HEK293T (cell line): ENCODE data around the gene SMIM1.
"Not testable (repeated sequence)": the region's sequence is repeated elsewhere in the genome, so short reads cannot be mapped to it uniquely, and the experiment has no call there.

Experiments used
- CTCF ChIA-PET: fragments of 350-600 bp; formaldehyde crosslinking; extraction: SDS; loops from one replicate; lab custom pipeline; 2021; ENCODE audit warnings: antibody characterized with exemption, inconsistent platforms; lab: Yijun Ruan, JAX
- POLR2A ChIA-PET: fragments of 350-600 bp; formaldehyde crosslinking; extraction: SDS; loops from one replicate; lab custom pipeline; 2020; ENCODE audit warnings: antibody characterized with exemption, inconsistent platforms; lab: Yijun Ruan, JAX
- DNase-seq: peaks from one replicate; pipeline ENCODE4 v3.0.0; 2012; ENCODE audit warnings: mixed read lengths; ENCODE audit errors: extremely low spot score
- ARNT ChIP-seq: fragments of 450-650 bp; IDR thresholded peaks from 2 replicates; pipeline ENCODE4 v1.6.1; 2017; ENCODE audit warnings: mild to moderate bottlenecking
- BHLHE40 ChIP-seq: fragments of 450-650 bp; IDR thresholded peaks from 2 replicates; pipeline ENCODE4 v1.6.1; 2016; ENCODE audit warnings: mild to moderate bottlenecking, moderate library complexity, borderline replicate concordance
- CTBP1 ChIP-seq: fragments of 450-650 bp; IDR thresholded peaks from 2 replicates; pipeline ENCODE4 v1.6.1; 2016; ENCODE audit warnings: borderline replicate concordance
- ELF4 ChIP-seq: fragments of 450-650 bp; IDR thresholded peaks from 2 replicates; pipeline ENCODE4 v1.6.1; 2017; ENCODE audit warnings: antibody characterized with exemption
- FOXA1 ChIP-seq: fragments of 450-650 bp; IDR thresholded peaks from 2 replicates; pipeline ENCODE4 v1.6.1; 2016; ENCODE audit warnings: mild to moderate bottlenecking
- FOXK2 ChIP-seq: fragments of 450-650 bp; IDR thresholded peaks from 2 replicates; pipeline ENCODE4 v1.6.1; 2016; ENCODE audit warnings: mild to moderate bottlenecking
- FOXM1 ChIP-seq: fragments of 450-650 bp; IDR thresholded peaks from 2 replicates; pipeline ENCODE4 v1.6.1; 2017; ENCODE audit warnings: mild to moderate bottlenecking, borderline replicate concordance
- HDGF ChIP-seq: fragments of 450-650 bp; IDR thresholded peaks from 2 replicates; pipeline ENCODE4 v1.6.1; 2017; ENCODE audit warnings: antibody characterized with exemption, borderline replicate concordance
- L3MBTL2 ChIP-seq: fragments of 450-650 bp; conservative IDR thresholded peaks from 2 replicates; pipeline ENCODE4 v1.6.1; 2016; ENCODE audit warnings: mild to moderate bottlenecking
- LEF1 ChIP-seq: fragments of 450-650 bp; IDR thresholded peaks from 2 replicates; pipeline ENCODE4 v1.6.1; 2017; ENCODE audit warnings: mild to moderate bottlenecking, borderline replicate concordance
- NFRKB ChIP-seq: fragments of 450-650 bp; IDR thresholded peaks from 2 replicates; pipeline ENCODE4 v1.6.1; 2016; ENCODE audit warnings: mild to moderate bottlenecking, moderate library complexity
- SP1 ChIP-seq: fragments of 450-650 bp; IDR thresholded peaks from 2 replicates; pipeline ENCODE4 v1.6.1; 2017
- SUZ12 ChIP-seq: fragments of 450-650 bp; IDR thresholded peaks from 2 replicates; pipeline ENCODE4 v1.6.1; 2016; ENCODE audit warnings: mild to moderate bottlenecking
- TARDBP ChIP-seq: fragments of 450-650 bp; IDR thresholded peaks from 2 replicates; pipeline ENCODE4 v1.6.1; 2016
- ZNF384 ChIP-seq: fragments of 450-650 bp; IDR thresholded peaks from 2 replicates; pipeline ENCODE4 v1.6.1; 2016
- TF ChIP-seq, protein P1 (sequence below): fragments of 450-650 bp; IDR thresholded peaks from 2 replicates; pipeline ENCODE4 v1.6.1; 2016

Gene SMIM1, protein sequence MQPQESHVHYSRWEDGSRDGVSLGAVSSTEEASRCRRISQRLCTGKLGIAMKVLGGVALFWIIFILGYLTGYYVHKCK

DNA sequence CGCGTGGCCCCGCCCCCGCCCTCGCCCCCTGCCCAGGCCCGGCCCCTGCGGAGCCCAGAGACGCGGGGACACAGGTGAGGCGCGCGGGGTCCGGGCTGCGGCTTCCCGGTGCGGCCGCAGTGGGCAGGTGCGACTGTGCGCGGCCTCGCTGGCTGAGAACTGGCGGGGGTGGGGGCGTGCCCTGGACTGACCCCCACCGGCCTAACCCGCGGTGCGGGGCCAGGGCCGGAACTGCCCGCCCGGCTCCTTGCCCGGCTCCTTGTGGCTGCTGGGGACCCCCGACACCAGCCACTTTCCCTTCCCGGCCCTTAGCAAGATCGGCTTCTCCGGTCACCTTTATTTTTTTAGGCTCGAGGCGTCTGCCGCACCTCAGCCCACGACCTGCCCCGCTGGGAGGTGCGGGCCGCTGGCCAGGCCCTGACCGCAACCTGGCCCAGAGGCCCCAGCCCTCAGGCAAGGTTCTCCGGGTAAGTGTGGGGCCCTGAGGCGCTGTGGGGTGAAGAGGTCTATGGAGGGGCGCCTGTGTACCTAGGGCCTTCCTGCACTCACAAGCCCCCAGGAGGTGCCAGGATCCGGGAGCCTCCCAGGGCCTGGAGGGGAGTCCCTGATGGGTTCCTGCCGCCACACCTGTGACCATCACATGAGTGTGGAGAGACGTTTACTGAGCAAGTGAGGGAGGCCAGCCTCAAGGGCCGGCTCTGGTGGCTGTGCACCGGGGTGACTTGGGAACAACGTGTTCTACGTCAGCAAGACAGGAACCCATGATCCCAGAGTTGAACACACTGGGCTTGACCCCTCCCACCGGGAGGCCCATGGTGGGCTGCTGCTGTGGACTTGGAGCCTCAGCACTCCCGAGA lies at the start of gene SMIM1:
Gene SMIM1, plus strand, starts transcription at position 35 of the 857 bp plus-strand sequence. CDS start 2,625 bp downstream, outside the sequence.
- ChIA-PET POLR2A (interaction anchor here (1.6 kb wide), 1 partner anchor 24 kb away, joined by 3 read pairs; the partner anchor contains the start of gene LRRC47), CTCF (no interaction called here)
- TF ChIP-seq LEF1 (no peak), FOXA1 (no peak)
- DNase-seq, result no peak

DNA sequence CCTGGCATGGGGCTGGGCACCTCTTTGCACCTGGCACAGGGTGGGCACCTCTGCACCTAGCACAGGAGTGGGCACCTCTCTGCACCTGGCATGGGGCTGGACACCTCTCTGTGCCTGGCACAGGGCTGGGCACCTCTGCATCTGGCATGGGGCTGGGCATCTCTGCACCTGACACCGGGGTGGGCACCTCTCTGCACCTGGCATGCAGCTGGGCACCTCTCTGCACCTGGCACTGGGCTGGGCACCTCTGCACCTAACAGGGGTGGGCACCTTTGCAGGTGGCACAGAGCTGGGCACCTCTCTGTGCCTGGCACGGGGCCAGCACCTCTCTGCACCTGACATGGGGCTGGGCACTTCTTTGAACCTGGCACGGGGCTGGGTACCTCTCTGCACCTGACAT lies 49.7 kb upstream of the SMIM1 start:
- ChIA-PET POLR2A (interaction anchor here (0.6 kb wide), 1 partner anchor 69 kb away, joined by 4 read pairs; no protein-coding TSS in a partner anchor), CTCF (no interaction called here)
- TF ChIP-seq LEF1 (no peak), ZNF384 (no peak), ARNT (no peak), HDGF (no peak), TARDBP (no peak), FOXM1 (no peak), SUZ12 (no peak)
- TF ChIP-seq, protein P1, sequence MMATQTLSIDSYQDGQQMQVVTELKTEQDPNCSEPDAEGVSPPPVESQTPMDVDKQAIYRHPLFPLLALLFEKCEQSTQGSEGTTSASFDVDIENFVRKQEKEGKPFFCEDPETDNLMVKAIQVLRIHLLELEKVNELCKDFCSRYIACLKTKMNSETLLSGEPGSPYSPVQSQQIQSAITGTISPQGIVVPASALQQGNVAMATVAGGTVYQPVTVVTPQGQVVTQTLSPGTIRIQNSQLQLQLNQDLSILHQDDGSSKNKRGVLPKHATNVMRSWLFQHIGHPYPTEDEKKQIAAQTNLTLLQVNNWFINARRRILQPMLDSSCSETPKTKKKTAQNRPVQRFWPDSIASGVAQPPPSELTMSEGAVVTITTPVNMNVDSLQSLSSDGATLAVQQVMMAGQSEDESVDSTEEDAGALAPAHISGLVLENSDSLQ, result no peak
- DNase-seq, result no peak

GRCh38 chr1:3724416-3725030 lies 48.0 kb upstream of the SMIM1 start:
- POLR2A ChIA-PET, result not testable (repeated sequence)
- TF ChIP-seq, protein P1, result peak; percentile 10; the same call in 1 of the 2 replicates
- peak; percentile 80 for DNase-seq
- CTCF ChIA-PET, result interaction anchor here (0.6 to 1.7 kb wide), 9 partner anchors 10 to 106 kb away, joined by 3 to 11 read pairs (median 3); no protein-coding TSS in a partner anchor

- no peak for TF ChIP-seq BHLHE40
- TF ChIP-seq ZNF384, result no peak
- TF ChIP-seq FOXK2, result no peak
- TF ChIP-seq ARNT, result no peak
- no peak for TF ChIP-seq CTBP1
- DNase-seq, result no peak
- CTCF ChIA-PET, result interaction anchor here (1.7 kb wide), 1 partner anchor 106 kb away, joined by 8 read pairs; no protein-coding TSS in a partner anchor
- POLR2A ChIA-PET, result no interaction called here
These were observed 47.2 kb upstream of the SMIM1 start for GRCh38 chr1:3725366-3725765.

DNA sequence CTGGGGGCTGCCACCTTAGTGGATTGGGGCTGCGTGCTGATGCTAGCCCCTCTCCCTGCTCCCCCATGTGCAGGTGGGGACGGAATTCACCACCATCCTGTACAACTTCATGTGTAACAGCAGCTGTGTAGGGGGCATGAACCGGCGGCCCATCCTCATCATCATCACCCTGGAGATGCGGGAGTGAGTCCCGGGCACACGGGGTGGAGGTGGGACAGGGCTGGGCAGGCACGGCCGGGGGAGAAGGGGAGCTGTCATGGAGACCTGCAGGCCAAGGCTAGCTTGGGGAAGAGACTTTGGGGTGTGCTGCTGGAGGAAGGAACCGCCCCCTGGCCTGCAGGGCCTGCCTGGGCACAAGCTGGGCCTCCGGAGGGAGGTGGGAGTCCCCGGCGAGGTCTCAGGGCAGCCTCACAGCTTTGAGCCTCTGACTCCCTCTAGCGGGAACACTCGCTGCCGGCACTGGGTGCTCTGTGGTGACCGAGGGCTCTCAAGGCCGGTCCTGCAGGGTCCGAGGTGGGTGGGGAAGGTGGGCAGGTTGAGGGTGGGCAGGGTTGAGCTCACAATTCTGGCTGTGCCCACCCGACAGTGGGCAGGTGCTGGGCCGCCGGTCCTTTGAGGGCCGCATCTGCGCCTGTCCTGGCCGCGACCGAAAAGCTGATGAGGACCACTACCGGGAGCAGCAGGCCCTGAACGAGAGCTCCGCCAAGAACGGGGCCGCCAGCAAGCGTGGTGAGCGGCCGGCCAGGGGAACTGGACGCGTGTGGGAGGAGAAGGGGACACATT lies 45.3 kb upstream of the SMIM1 start:
- TF ChIP-seq LEF1, result no peak
- no peak for TF ChIP-seq SP1
- peak; percentile 53 for DNase-seq
- POLR2A ChIA-PET, result no interaction called here
- CTCF ChIA-PET, result no interaction called here

DNA sequence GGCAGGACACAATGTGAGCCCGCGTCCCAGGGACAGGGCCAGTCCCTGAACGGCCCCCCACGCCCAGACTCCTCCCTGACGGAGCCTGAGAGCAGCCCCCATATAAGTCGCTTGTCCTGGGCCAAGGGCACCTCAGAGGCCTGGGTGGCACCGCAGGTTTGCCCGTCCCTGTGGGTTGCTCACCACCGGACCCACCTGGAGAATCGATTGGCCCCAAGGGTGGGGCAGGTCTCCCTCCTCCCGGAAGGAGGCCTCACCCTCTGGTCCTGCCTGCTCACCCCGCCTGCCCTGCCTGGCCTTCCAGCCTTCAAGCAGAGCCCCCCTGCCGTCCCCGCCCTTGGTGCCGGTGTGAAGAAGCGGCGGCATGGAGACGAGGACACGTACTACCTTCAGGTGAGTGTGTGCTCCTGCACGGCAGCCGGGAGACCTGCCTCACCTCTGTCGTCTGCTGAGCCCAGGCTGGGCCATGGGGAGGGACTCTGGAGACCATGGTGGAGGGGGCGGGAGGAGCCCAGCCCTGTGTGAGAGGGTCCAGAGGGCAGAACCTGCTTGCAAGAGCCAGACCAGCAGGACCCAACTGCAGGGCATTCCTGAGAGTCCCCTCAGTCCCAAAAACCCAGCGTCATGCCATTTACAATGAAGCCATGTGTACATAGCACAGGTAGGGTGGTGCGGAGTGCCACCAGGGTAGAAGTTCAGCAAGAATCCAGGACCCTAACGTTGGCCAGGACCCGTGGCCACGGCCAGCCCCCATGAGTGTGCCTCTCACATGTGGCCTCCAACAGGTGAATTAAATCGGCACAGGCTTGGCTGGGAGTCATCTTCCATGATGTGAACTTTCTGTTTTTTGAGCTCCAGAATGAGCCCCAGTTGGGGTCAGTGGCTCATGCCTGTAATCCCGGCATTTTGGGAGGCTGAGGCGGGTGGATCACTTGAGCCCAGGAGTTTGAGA lies 44.4 kb upstream of the SMIM1 start:
- ChIA-PET CTCF (no interaction called here), POLR2A (interaction anchor here (0.6 kb wide), 1 partner anchor 44 kb away, joined by 3 read pairs; no protein-coding TSS in a partner anchor)
- TF ChIP-seq NFRKB (no peak), SUZ12 (no peak), CTBP1 (no peak), LEF1 (no peak), FOXM1 (no peak), L3MBTL2 (no peak), ELF4 (no peak), TARDBP (no peak), ZNF384 (no peak), FOXK2 (no peak), BHLHE40 (no peak), ARNT (no peak), FOXA1 (no peak), SP1 (no peak), HDGF (no peak)
- TF ChIP-seq, protein P1, result no peak
- no peak for DNase-seq
